ENCODE data around the gene MMP27.

Gene MMP27

GRCh38 chr11:102703826-102704493 lies 1.6 kb downstream of the MMP27 start:
- no peak for DNase-seq

GRCh38 chr11:102695201-102695600 lies 10.4 kb downstream of the MMP27 start:
- no peak for DNase-seq

- no peak for DNase-seq
Measured at GRCh38 chr11:102685754-102686153, 19.8 kb downstream of the MMP27 start.

- DNase-seq: no peak
Measured at GRCh38 chr11:102685338-102685737, 20.2 kb downstream of the MMP27 start.

GRCh38 chr11:102683277-102683676 lies 22.3 kb downstream of the MMP27 start:
- DNase-seq: no peak

GRCh38 chr11:102680945-102681344 lies 24.6 kb downstream of the MMP27 start:
- no peak for DNase-seq

GRCh38 chr11:102678022-102678421 lies 27.5 kb downstream of the MMP27 start:
- DNase-seq: no peak

GRCh38 chr11:102676084-102676483 lies 29.5 kb downstream of the MMP27 start:
- no peak for DNase-seq

- no peak for DNase-seq
Measured at GRCh38 chr11:102669664-102670063, 35.9 kb downstream of the MMP27 start.

GRCh38 chr11:102666331-102666957 lies 39.1 kb downstream of the MMP27 start:
- DNase-seq: no peak

- DNase-seq: no peak
Measured at GRCh38 chr11:102664001-102664752, 41.4 kb downstream of the MMP27 start.

- DNase-seq: no peak
Measured at GRCh38 chr11:102662607-102663006, 43.0 kb downstream of the MMP27 start.

- no peak for DNase-seq
Measured at GRCh38 chr11:102661040-102661439, 44.5 kb downstream of the MMP27 start.

GRCh38 chr11:102656528-102656927 lies 49.0 kb downstream of the MMP27 start:
- no peak for DNase-seq

GRCh38 chr11:102655547-102655946 lies 50.0 kb downstream of the MMP27 start:
- DNase-seq: no peak

GRCh38 chr11:102654761-102655160 lies 50.8 kb downstream of the MMP27 start:
- DNase-seq: no peak

GRCh38 chr11:102653744-102654291 lies 51.8 kb downstream of the MMP27 start:
- no peak for DNase-seq

GRCh38 chr11:102647430-102647829 lies 58.1 kb downstream of the MMP27 start:
- DNase-seq: no peak

- DNase-seq: no peak
Measured at GRCh38 chr11:102643941-102644340, 61.6 kb downstream of the MMP27 start.
